GM18507 (cell line): ENCODE results near the gene ZNHIT1.

Experiments used
- DNase-seq: peaks from one replicate; pipeline ENCODE4 v3.0.0; 2011; ENCODE audit warnings: low read depth; ENCODE audit not compliant: insufficient read length; ENCODE audit errors: extremely low spot score
- FAIRE-seq: peaks from 2 replicates; lab custom pipeline; 2011; peaks lifted over from hg19 to GRCh38; lab: Jason Lieb, UNC

Gene ZNHIT1

GRCh38 chr7:101211501-101211900 is 6.5 kb upstream of the ZNHIT1 start:
- FAIRE-seq (no peak), DNase-seq (no peak)

DNA sequence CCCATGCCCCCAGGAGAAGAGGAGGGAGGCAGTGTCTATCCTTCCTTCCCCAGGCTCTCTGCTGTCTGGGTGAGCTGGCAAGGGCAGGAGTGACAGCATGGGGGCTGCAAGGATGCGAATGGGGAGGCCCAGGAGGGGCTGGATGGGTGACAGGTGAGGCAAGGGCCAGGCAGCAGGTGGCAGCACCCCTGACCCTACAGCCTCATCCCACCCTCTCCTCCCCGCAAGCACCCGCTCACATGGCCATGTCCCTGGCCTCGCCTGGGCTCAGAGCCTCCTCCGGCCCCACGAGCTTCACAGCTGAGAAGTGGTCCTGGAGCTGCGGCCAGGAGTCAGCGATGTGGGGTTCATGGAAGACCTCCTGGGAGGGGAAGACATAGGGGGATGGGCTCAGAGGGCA is 6.0 kb upstream of the ZNHIT1 start:
- no peak for FAIRE-seq
- no peak for DNase-seq

- DNase-seq (no peak), FAIRE-seq (no peak)
These were observed 1.7 kb upstream of the ZNHIT1 start for GRCh38 chr7:101216001-101216859.

DNA sequence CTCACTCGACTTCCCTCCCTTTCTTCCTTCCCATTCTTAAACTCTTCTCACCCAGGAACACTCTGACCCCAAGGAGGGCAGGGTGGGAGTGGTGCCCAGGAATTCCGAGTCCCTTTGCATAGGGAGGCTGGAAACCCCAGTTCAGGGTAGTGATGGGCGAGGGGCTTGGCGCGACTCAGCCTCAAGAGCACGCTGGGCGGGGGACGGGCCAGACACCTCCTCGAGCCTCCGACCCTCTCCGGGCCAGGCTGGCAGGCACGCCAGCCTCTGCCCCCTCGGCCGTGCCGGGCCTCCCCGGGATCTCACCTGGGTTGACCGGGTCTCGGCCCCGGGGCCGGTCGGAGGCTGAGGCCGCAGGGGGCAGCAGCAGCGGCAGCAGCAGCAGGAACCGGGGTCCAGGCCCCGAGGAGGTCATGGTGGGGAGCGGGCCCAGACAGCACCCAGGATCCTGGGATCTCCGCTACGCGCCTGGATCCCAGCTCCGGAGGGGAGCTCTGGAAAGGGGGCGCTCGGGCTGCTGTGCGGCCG is 1.0 kb upstream of the ZNHIT1 start:
- FAIRE-seq (no peak), DNase-seq (no peak)

GRCh38 chr7:101218236-101219125 is 516 bp downstream of the ZNHIT1 start:
- DNase-seq (no peak), FAIRE-seq (no peak)

- FAIRE-seq (no peak), DNase-seq (no peak)
These were observed 2.3 kb downstream of the ZNHIT1 start for GRCh38 chr7:101220295-101220694.

GRCh38 chr7:101222275-101222830 is 4.4 kb downstream of the ZNHIT1 start:
- FAIRE-seq = no peak

DNA sequence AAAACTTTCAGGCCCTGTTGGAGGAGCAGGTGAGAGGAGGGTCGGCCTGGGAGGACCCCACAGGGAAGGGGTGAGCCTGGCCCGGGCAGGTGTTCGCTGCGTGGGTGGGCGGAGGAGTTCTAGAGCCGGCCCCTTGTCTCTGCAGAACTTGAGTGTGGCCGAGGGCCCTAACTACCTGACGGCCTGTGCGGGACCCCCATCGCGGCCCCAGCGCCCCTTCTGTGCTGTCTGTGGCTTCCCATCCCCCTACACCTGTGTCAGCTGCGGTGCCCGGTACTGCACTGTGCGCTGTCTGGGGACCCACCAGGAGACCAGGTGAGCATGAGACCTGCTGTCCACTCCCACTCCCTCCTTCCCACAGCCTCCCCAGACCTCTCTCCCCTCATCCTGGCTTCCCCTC is 5.6 kb downstream of the ZNHIT1 start:
- FAIRE-seq (no peak), DNase-seq (no peak)

More at GRCh38 chr7:101222275-101222830, 4.4 kb downstream of the ZNHIT1 start:
- DNase-seq = no peak

DNA sequence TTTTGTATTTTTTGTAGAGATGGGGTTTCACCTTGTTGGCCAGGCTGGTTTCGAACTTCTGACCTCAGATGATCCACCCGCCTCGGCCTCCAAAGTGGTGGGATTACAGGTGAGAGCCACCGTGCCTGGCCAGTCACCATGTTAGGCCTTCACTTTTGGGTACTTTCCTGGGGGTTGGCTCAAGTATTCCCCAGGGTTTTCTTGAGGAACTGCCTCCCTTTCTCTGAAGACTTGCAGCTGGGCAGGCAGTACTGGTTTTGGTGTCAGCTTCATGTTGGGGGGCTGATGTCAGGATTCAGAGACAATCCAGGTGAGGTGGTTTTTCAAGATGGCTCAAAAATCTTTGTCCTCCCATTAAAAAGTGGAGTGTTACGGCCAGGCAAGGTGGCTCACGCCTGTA is 7.7 kb downstream of the ZNHIT1 start:
- FAIRE-seq (no peak), DNase-seq (no peak)

DNA sequence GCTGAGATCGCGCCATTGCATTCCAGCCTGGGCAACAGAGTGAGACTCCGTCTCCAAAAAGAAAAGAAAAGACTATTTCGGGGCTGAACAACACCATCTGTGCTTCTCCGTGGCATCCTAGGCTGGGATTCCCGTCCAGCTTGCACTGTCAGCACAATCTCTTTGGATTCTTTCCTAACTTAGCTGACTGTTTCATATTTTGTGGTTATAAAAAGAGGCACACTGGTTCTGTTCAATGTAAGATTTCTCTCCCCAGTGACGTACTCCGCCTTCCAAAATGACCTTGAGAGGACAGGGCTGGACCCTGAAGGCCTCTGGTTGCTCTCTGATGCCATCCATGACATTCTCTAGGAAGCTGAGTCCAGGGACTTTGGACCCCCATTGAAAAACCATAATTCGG is 8.8 kb downstream of the ZNHIT1 start:
- no peak for FAIRE-seq

DNA sequence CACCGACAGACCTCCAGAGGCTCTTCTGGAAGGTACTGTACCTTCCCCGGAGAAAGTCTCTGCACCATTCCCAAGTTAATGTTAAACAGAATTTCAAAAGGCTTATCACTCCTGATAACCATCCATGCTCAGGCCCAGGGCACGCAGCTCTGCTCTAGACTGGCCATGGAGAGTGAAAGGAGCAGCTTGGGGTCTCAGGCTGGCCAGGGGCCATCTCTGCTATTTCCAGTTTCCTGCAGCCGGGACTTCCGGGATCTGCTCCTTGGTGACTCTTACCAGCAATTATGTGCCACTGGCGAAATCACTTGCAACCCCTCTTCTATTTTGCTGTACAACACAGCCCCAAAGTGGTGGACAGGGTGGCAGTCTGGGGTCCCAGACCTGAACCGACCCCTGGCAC is 13.7 kb downstream of the ZNHIT1 start:
- FAIRE-seq = no peak
- DNase-seq = no peak

More for the DNA sequence above, 8.8 kb downstream of the ZNHIT1 start:
- DNase-seq = no peak

GRCh38 chr7:101232141-101232850 is 14.3 kb downstream of the ZNHIT1 start:
- DNase-seq = no peak
- FAIRE-seq = no peak

- FAIRE-seq = no peak
These were observed 16.1 kb downstream of the ZNHIT1 start for GRCh38 chr7:101233907-101234547.

DNA sequence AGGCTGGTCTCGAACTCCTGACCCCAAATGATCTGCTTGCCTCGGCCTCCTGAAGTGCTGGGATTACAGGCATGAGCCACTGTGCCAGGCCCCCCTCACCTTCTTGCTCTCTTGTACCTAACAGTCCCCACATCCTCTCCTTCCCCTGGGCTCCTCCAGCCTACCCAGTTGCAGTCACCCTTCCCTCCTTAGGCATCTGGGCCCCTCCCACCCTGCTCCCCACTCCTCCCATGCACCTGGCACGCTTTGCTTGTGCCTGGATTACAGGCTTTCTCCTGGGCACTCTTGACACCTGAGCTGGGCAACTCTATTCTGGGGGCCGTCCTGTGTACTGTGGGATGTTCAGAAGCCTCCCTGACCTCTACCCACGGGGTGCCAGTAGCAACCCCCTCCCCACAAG is 16.7 kb downstream of the ZNHIT1 start:
- no peak for FAIRE-seq
- DNase-seq = no peak

More at GRCh38 chr7:101233907-101234547, 16.1 kb downstream of the ZNHIT1 start:
- no peak for DNase-seq

DNA sequence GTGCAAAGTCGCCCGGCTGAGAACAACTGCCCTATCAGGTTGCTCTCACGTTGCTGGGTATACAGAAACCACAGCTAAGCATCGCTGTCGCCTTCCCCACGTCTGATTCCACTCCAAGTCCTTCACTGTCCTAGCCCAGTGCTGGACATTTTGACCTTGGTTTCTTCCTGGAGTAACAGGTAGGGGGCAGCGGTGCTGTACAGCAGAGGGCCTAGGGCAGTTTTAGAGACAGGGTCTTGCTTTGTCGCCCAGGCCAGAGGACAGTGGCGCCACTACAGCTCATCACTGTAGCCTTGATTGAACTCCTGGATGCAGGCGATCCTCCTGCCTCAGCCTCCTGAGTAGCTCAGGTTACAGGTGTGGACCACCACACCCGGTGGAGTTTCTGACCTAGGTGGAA is 17.1 kb downstream of the ZNHIT1 start:
- DNase-seq (no peak), FAIRE-seq (no peak)

DNA sequence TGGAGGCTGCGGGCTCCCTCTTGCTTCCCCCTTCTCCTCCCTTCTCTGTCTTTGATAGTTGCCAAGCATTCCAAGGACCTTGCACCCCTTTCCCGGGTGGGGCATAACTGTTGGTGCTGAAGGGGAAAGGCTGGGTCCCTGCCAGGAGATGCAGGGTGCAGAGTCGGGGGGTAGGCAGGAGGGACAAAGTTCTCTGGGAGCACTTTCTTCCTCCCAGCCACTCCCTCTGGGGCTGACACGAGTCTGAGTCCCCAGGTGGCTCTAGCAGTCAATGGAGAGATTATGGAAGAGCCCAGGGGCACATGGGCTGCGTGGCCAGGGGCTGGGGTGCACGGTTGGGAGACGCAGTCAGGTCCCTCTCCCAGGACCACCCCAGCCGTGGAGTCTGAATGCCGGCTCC is 17.6 kb downstream of the ZNHIT1 start:
- no peak for FAIRE-seq
- no peak for DNase-seq

GRCh38 chr7:101236292-101236835 is 18.4 kb downstream of the ZNHIT1 start:
- DNase-seq (no peak), FAIRE-seq (no peak)

DNA sequence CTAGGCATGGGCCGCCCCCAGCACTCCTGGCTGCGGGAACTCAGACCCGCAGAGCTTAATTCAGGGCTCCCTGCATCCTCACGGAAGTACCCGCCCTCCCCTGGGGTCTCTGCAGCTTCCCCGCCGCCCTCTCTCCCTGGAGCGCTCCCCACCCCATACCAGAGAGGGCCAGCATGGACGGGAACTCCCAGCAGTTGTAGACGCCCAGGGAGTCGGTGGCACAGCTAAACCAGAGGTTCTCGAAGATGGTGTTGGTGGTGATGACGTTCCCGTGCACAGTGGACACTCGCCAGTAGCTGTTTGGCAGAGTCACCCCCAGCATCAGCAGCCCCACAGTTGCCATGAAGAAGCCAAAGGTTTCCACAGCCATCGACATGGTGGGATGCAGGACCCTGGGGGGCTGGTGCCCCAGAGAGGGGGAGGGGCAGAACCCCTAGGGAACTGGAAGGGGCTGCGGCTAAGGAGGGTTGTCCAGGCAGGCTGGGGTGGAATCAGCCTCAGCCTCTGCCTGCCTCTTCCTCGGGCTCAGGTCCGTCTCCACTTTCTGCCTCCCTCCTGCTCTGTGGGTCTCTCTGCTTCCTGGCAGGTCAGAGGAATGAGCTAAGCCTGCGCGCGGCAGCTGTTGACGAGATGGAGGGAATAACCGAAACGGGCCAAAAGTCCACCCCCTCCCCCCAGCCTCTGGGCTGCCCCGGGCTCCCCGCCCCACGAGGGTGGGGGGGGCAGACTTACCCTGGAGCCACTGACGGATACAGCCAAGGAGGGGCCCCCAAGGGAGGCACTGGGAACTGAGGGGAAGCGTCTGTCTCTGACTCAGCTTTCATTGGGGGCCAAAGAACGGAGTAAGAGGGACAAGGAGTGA is 19.5 kb downstream of the ZNHIT1 start, which contains the start of gene CLDN15:
TSS of gene CLDN15 (minus strand) at position 597 of the 862 bp plus-strand sequence. CDS start at position 376, 221 bp downstream.
- DNase-seq (no peak), FAIRE-seq (no peak)
